G401 (cell line): ENCODE data around the gene TEKT5. TPM values are rescaled to one million over a fixed set of nuclear protein-coding genes. Genes with fewer than 3 reads are reported as not detected.
A peak's percentile ranks its signal among the peaks of the same experiment; 100 is the strongest.
"Not testable (repeated sequence)": the region's sequence is repeated elsewhere in the genome, so short reads cannot be mapped to it uniquely, and the experiment has no call there.

Experiments used
- DNase-seq: peaks from one replicate; pipeline ENCODE4 v3.0.0-alpha.2; 2015; ENCODE audit warnings: low spot score
- in situ Hi-C: cut with HindIII; loops from 2 replicates; pipeline ENCODE4 v1.10.0; 2016; ENCODE audit warnings: low sequenced_read_pairs, mixed read lengths
- total RNA-seq: library from RNA; depleted of rRNA; stranded (reverse); fragments of >200 nt; shearing (Covaris generic); gene quantifications from 2 replicates; pipeline ENCODE4 v1.2.3, GENCODE V29; 2014; rRNA removed

The TEKT5 gene
- not detected in 2 replicates for total RNA-seq

DNA sequence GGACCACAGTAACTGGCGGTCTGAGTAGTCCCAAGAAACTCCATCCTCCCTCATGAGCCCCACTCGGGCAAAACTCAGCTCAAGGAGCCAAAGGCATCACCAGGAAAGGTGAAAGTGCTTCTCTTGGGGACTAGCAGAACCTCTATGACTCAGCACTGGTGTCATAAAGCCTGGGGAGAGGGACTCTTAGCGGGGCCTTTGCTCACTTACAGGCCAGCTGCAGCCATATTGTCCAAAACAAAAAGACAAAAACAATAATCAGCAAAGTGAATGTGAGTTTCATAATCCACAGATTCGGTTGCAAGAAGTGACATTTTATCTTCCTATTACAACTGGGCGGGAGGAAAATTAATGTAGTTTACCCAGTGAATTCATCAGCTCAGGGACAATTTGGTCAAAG lies at the start of gene TEKT5:
Gene TEKT5 (minus strand): TSS at position 101 of the 400 bp plus-strand sequence. CDS start 57 bp downstream, at position 44.
- in situ Hi-C loops: no loop called here
- DNase-seq: no peak

GRCh38 chr16:10743610-10744369 lies 49.1 kb upstream of the TEKT5 start, which contains the start of gene NUBP1:
Gene NUBP1, plus strand, starts transcription at chr16:10743842. Its CDS starts 22 bp downstream, at chr16:10743864.
- peak; percentile 99 for DNase-seq
- in situ Hi-C loops: no loop called here

DNA sequence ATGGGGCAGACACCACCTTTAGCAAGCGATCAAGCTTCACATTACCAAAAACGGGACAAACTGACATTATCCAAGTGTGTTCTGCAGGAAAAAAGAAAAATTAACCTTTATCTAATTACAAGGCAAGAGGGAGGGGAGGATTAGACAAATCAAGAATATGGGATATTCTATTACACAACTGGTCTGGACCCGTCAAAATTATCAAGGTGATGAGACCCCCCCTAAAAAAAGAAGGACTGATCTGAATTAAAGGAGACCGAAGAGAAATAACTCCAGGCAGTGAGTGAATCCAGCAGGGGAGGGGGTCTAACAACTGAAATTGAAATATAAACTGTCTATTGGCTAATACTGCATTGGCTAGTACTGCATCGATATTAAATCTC lies 48.5 kb upstream of the TEKT5 start:
- in situ Hi-C loops: no loop called here
- no peak for DNase-seq

GRCh38 chr16:10741844-10742243 lies 47.1 kb upstream of the TEKT5 start:
- in situ Hi-C loops: no loop called here
- peak; percentile 96 for DNase-seq

DNA sequence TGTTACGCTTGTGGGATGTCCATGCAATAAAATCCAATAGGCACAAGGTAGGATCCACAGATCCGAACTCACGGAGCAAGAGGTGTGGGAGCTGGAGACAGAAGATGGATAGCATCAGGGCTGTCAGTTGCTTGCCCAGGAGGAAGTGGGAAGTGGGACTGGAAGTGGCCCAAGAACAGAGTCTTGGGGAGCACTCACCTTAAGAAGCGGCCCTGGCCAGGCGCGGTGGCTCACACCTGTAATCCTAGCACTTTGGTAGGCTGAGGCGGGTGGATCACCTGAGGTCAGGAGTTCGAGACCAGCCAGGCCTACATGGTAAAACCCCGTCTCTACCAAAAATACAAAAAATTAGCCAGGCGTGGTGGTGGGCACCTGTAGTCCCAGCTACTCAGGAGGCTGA lies 46.5 kb upstream of the TEKT5 start:
- in situ Hi-C loops, DNase-seq: not testable (repeated sequence)

DNA sequence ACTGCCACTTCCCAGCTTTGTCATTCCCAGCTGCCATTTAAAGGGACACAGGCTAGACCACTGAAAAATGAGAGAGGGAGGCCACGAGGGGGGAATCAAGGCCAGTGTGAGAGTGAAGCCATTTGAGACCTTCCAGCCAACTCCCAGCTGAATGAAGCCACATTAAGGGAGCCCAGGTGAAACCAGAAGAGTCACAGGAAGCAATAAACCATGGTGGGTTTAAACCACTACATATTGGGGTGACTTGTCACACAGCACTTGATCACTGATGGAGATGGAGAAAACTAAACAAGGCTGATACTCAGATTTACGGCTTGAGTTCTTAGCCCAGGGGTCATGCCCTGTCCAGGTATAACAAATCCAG lies 46.1 kb upstream of the TEKT5 start:
- DNase-seq: no peak

DNA sequence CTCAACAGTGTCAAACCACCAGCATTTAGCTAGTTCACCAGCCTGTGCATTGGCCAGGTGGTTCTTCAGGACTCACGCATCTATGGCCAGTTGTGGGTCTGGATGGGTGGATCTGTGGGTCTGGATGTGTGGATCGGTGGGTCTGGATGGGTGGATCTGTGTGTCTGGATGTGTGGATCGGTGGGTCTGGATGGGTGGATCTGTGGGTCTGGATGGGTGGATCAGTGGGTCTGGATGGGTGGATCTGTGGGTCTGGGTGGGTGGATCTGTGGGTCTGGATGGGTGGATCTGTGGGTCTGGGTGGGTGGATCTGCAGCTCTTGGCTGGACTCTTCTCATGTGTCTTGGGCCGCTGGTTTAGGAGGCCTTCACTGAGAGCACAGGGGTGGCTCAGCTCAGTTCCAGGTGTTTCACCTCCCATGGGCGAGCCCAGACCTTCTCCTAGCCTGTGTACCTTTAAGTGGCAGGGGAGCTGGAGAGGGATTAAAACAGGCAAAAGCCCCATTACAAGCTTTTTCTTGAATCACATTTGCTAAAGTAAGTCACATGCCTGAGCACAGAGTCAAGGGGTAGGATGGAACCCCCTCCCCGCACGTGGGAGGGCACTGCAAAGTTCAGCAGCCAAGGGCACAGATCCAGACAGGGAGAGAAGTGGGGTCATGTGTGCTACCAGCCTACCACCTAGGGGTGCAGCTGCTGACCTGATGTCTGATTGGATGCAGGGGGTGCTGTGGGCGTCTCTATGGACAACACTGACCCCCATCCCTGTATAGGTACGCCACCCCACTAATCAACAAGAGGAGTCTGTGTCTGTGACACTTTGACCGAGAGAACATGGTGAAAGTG lies 45.5 kb upstream of the TEKT5 start:
- DNase-seq: no peak
- in situ Hi-C loops: no loop called here

More for the DNA sequence above, 46.1 kb upstream of the TEKT5 start:
- in situ Hi-C loops: no loop called here

DNA sequence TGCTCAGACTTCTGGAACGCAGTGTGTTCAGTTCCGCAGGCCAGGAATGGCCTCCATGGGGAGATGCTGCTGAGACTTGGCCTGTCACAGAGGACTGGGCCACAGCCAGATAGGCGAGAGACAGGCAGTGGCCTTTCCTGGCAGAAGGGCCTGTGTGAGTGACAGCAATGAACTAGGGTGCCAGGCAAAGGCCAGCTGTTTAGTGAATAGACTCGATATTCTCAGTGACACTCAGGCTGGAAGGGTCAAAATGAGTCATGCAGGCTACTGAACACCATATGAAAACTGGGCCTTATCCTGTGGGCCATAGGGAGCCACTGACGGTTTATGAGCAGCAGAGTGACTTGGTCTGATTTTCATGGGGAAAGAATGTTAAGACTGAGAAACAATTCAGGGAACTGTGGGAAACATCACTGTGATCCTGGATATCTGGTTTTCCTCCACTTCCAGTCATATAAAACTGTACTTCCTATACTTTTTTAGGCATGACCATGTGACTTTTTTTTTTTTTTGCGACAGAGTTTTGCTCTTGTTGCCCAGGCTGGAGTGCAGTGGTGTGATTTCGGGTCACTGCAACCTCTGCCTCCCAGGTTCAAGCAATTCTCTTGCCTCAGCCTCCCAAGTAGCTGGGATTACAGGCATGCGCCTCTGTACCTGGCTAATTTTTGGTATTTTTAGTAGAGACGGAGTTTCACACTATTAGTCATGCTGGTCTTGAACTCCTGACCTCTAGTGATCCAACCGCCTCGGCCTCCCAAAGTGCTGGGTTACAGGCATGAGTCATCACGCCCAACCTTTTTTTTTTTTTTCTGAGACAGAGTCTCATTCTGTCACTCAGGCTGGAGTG lies 43.7 kb upstream of the TEKT5 start:
- DNase-seq: peak; percentile 87
- in situ Hi-C loops: no loop called here

- in situ Hi-C loops: no loop called here
- peak; percentile 81 for DNase-seq
These were observed 42.4 kb upstream of the TEKT5 start for GRCh38 chr16:10737068-10737625.

DNA sequence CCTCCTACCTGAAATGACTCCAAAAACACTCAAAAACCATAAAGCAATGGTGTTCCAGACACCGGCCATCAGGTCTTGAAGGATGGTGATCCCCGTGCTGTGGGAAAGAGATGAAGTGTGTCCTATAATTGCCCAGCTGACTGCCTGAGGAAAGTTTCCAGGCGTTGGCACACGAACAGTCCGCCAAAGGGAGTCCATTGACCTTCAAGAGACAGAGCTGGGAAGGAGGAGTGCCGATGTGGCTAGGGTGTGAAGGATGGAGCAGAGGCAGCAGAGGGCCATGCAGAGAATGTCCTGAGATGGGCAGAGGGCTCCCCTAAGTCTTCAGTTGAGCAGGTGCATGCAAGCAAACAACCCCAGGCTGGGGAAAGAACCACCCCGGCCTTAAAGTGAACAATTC lies 37.1 kb upstream of the TEKT5 start:
- in situ Hi-C loops: no loop called here
- no peak for DNase-seq

GRCh38 chr16:10729104-10730048 lies 34.6 kb upstream of the TEKT5 start:
- in situ Hi-C loops: no loop called here
- DNase-seq: peak; percentile 49

- no peak for DNase-seq
- in situ Hi-C loops: no loop called here
These were observed 33.5 kb upstream of the TEKT5 start for GRCh38 chr16:10728003-10728887.

GRCh38 chr16:10708969-10709368 lies 14.2 kb upstream of the TEKT5 start:
- in situ Hi-C loops: no loop called here
- DNase-seq: no peak

DNA sequence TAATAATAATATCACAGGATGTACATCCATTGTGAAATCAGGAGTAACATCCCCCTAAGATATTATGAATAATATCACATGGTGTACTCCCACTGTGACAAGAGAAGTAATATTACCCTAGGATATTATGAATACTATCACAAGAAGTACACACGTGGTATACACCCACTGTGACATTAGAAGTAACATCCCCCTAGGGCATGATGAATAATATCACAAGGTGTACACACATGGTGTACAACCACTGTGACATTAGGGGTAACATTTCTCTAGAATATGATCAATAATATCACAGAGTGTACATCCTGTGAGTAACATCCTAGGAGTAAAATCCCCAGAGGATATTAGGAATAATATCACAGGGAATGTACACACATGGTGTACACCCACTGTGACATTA lies 5.0 kb upstream of the TEKT5 start:
- DNase-seq: no peak
- in situ Hi-C loops: no loop called here

GRCh38 chr16:10694306-10694705 lies 424 bp downstream of the TEKT5 start:
- in situ Hi-C loops: no loop called here

DNA sequence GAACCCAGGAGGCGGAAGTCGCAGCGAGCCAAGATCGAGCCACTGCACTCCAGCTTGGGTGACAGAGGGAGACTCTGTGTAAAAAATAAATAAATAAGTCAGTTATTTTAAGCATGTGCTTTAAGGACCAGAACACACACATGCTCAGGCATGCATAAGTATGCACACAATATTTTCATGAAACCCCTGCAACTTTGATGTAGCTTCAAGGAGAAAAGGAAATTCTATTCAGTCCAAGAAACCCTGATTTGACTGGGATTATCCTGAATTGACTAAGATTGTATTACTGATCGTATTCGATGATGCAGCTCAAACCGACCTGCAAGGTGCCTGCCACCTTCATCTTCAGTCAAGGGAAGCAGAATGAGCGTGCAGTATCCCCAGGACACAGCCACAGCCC lies 841 bp downstream of the TEKT5 start:
- no peak for DNase-seq
- in situ Hi-C loops: no loop called here

More at GRCh38 chr16:10694306-10694705, 424 bp downstream of the TEKT5 start:
- DNase-seq: no peak

DNA sequence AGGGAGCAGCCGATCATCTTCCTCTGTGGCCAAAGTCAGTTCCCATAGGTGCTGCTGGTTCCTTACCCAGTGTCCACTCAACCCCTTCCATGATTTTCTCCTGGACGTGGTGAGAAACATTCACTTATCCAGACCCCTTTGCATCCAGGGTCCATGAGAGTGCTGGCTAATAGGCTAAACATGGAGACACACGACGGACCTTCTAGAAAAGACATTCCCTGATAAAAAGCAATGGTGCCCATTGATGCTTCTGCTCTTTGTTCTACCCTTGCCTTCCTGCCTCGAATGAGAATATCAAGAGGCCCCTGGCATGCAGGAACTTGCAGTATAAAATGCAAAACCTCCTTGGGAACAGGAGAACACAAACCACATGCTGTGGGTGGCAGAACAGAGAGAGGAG lies 2.3 kb downstream of the TEKT5 start:
- in situ Hi-C loops: no loop called here

More for the DNA sequence above, 2.3 kb downstream of the TEKT5 start:
- no peak for DNase-seq
